H9 (cell line): ENCODE data around the gene MRRF. TPM values are rescaled to one million over a fixed set of nuclear protein-coding genes. Genes with fewer than 3 reads are reported as not detected.
A peak's percentile ranks its signal among the peaks of the same experiment; 100 is the strongest.

Source experiments
- DNase-seq: peaks from one replicate; pipeline ENCODE4 v3.0.0-alpha.2; 2017
- H2AFZ ChIP-seq: one replicate; pipeline ENCODE4 v1.6.1; 2013; ENCODE audit warnings: mild to moderate bottlenecking, low read length, control low read depth, moderate library complexity
- H2AK5ac ChIP-seq: 2 replicates; pipeline ENCODE4 v1.6.1; 2013; ENCODE audit warnings: low read length, control low read depth, mixed read lengths; ENCODE audit not compliant: insufficient read length
- H2BK120ac ChIP-seq: one replicate; pipeline ENCODE4 v1.6.1; 2013; ENCODE audit warnings: low read depth, mild to moderate bottlenecking, low read length, control low read depth, inconsistent platforms; ENCODE audit not compliant: poor library complexity, severe bottlenecking
- H2BK12ac ChIP-seq: 2 replicates; pipeline ENCODE4 v1.6.1; 2013; ENCODE audit warnings: low read length, control low read depth, mixed read lengths, low read depth; ENCODE audit not compliant: insufficient read length
- H2BK15ac ChIP-seq: 2 replicates; pipeline ENCODE4 v1.6.1; 2013; ENCODE audit warnings: low read depth, low read length, control low read depth
- H2BK20ac ChIP-seq: one replicate; pipeline ENCODE4 v1.6.1; 2013; ENCODE audit warnings: low read depth, mild to moderate bottlenecking, low read length, control low read depth, inconsistent platforms; ENCODE audit not compliant: poor library complexity, severe bottlenecking
- H2BK5ac ChIP-seq: 2 replicates; pipeline ENCODE4 v1.6.1; 2013; ENCODE audit warnings: low read length, control low read depth, mixed read lengths; ENCODE audit not compliant: insufficient read length
- H3K14ac ChIP-seq: 2 replicates; pipeline ENCODE4 v1.6.1; 2013; ENCODE audit warnings: low read length, control low read depth; ENCODE audit not compliant: insufficient read depth
- H3K18ac ChIP-seq: 2 replicates; pipeline ENCODE4 v1.6.1; 2013; ENCODE audit warnings: low read depth, mild to moderate bottlenecking, mixed read lengths, low read length, control low read depth; ENCODE audit not compliant: insufficient read length
- H3K23ac ChIP-seq: 2 replicates; pipeline ENCODE4 v1.6.1; 2013; ENCODE audit warnings: low read length, control low read depth, mixed read lengths, low read depth; ENCODE audit not compliant: insufficient read length
- H3K23me2 ChIP-seq: 2 replicates; pipeline ENCODE4 v1.6.1; 2013; ENCODE audit warnings: low read depth, mild to moderate bottlenecking, mixed read lengths, low read length, control low read depth; ENCODE audit not compliant: insufficient read length, poor library complexity, severe bottlenecking
- H3K27ac ChIP-seq: 2 replicates; pipeline ENCODE4 v1.5.1; 2013; ENCODE audit warnings: low read length, control low read depth, mixed read lengths, low read depth; ENCODE audit not compliant: insufficient read length
- H3K27me3 ChIP-seq: 2 replicates; pipeline ENCODE4 v1.6.1; 2013; ENCODE audit warnings: low read length, control low read depth, inconsistent platforms; ENCODE audit not compliant: insufficient read depth
- H3K4ac ChIP-seq: 2 replicates; pipeline ENCODE4 v1.6.1; 2013; ENCODE audit warnings: low read depth, mild to moderate bottlenecking, control low read depth, inconsistent platforms, low read length, moderate library complexity
- H3K4me1 ChIP-seq: 2 replicates; pipeline ENCODE4 v1.6.1; 2013; ENCODE audit warnings: low read length, control low read depth, inconsistent platforms; ENCODE audit not compliant: insufficient read depth
- H3K4me2 ChIP-seq: 2 replicates; pipeline ENCODE4 v1.6.1; 2013; ENCODE audit warnings: low read length, control low read depth, mixed read lengths; ENCODE audit not compliant: insufficient read length, insufficient read depth
- H3K56ac ChIP-seq: 2 replicates; pipeline ENCODE4 v1.6.1; 2013; ENCODE audit warnings: low read depth, mild to moderate bottlenecking, mixed read lengths, low read length, control low read depth; ENCODE audit not compliant: insufficient read length
- H3K79me1 ChIP-seq: 2 replicates; pipeline ENCODE4 v1.6.1; 2013; ENCODE audit warnings: low read depth, mild to moderate bottlenecking, moderate library complexity, low read length, control low read depth, inconsistent platforms; ENCODE audit not compliant: insufficient read depth, poor library complexity, severe bottlenecking
- H3K79me2 ChIP-seq: 2 replicates; pipeline ENCODE4 v1.6.1; 2013; ENCODE audit warnings: low read length, control low read depth, inconsistent platforms; ENCODE audit not compliant: insufficient read depth
- H3K9ac ChIP-seq: 2 replicates; pipeline ENCODE4 v1.6.1; 2013; ENCODE audit warnings: low read length, control low read depth, mixed read lengths; ENCODE audit not compliant: insufficient read length; ENCODE audit errors: extremely low read depth
- H3K9me3 ChIP-seq: one replicate; pipeline ENCODE4 v1.6.1; 2013; ENCODE audit warnings: low read depth, low read length, inconsistent platforms; ENCODE audit not compliant: control insufficient read depth
- H3T11ph ChIP-seq: one replicate; pipeline ENCODE4 v1.6.1; 2013; ENCODE audit warnings: mild to moderate bottlenecking, low read length, control low read depth, inconsistent platforms
- H4K20me1 ChIP-seq: one replicate; pipeline ENCODE4 v1.6.1; 2013; ENCODE audit not compliant: control insufficient read depth, insufficient read length, insufficient read depth
- H4K5ac ChIP-seq: 2 replicates; pipeline ENCODE4 v1.6.1; 2013; ENCODE audit warnings: low read depth, mild to moderate bottlenecking, mixed read lengths, low read length, control low read depth; ENCODE audit not compliant: insufficient read length
- H4K8ac ChIP-seq: replicated peaks from 2 replicates; pipeline ENCODE4 v1.6.1; 2013; ENCODE audit warnings: low read length, control low read depth, mixed read lengths, low read depth; ENCODE audit not compliant: insufficient read length
- H4K91ac ChIP-seq: 2 replicates; pipeline ENCODE4 v1.6.1; 2013; ENCODE audit warnings: low read depth, mild to moderate bottlenecking, moderate library complexity, mixed read lengths, low read length, control low read depth; ENCODE audit not compliant: insufficient read length
- H3K27ac Mint-ChIP-seq, 3 experiments: 2 replicates in 2 of 3; 3 replicates in 1 of 3; pipeline ENCODE4 v1.8.0; 2020 to 2021; ENCODE audit warnings: mixed read lengths in 3 of 3, mild to moderate bottlenecking in 1 of 3, moderate library complexity in 1 of 3
- H3K27me3 Mint-ChIP-seq: 2 replicates; pipeline ENCODE4 v1.8.0; 2021; ENCODE audit warnings: low read depth, mild to moderate bottlenecking, moderate library complexity, mixed read lengths
- H3K36me3 Mint-ChIP-seq, 3 experiments: 2 replicates in 2 of 3; 3 replicates in 1 of 3; pipeline ENCODE4 v1.8.0; 2020 to 2021; ENCODE audit warnings: low read depth in 3 of 3, mixed read lengths in 3 of 3; ENCODE audit not compliant: insufficient read depth in 1 of 3
- H3K4me1 Mint-ChIP-seq, 2 experiments: 2 replicates each; pipeline ENCODE4 v1.8.0; 2020; ENCODE audit warnings: mixed read lengths in 2 of 2
- H3K4me3 Mint-ChIP-seq, 2 experiments: 2 replicates in 1 of 2; 3 replicates in 1 of 2; pipeline ENCODE4 v1.8.0; 2020 to 2021; ENCODE audit warnings: mild to moderate bottlenecking in 2 of 2, mixed read lengths in 2 of 2, moderate library complexity in 1 of 2
- H3K9me3 Mint-ChIP-seq, 2 experiments: 2 replicates in 1 of 2; 3 replicates in 1 of 2; pipeline ENCODE4 v1.8.0; 2020; ENCODE audit warnings: mild to moderate bottlenecking in 2 of 2, mixed read lengths in 2 of 2, moderate library complexity in 1 of 2
- CTCF ChIP-seq: fragments of 200-600 bp; sonication (generic); conservative IDR thresholded peaks from 3 replicates; pipeline ENCODE4 v1.8.0; 2021; ENCODE audit warnings: antibody characterized with exemption, mild to moderate bottlenecking
- WGBS: extraction: QIAGEN DNeasy Blood & Tissue Kit; methylation state at CpG from one replicate; pipeline ENCODE4 v1.1.7; 2013; ENCODE audit warnings: missing lambda C conversion rate, low lambda C conversion rate, mixed read lengths; ENCODE audit not compliant: insufficient read length; ENCODE audit errors: extremely low coverage; 5-methylcytosine and 5-hydroxymethylcytosine counted together
- total RNA-seq: library from RNA; stranded (reverse); gene quantifications from 2 replicates; pipeline ENCODE4 v1.2.1, GENCODE V29; 2021

MRRF gene
- total RNA-seq, 1 experiment from 2014 or later = 33.7 TPM

GRCh38 chr9:122336866-122337555, 72.3 kb downstream of the MRRF start:
- H4K8ac ChIP-seq = no peak overlapping the region
- H4K5ac ChIP-seq = no peak overlapping the region
- no peak overlapping the region for H3K4ac ChIP-seq
- H3T11ph ChIP-seq = no peak overlapping the region
- no peaks in the 10 kb centered on the region for H3K23me2 ChIP-seq
- H3K27me3 ChIP-seq = no peaks in the 10 kb centered on the region
- H3K79me2 ChIP-seq = no peaks in the 10 kb centered on the region
- H3K79me1 ChIP-seq = no peaks in the 10 kb centered on the region
- Mint-ChIP-seq H3K9me3 (no peaks in the 10 kb centered on the region), H3K27ac (peak overlapping the region in 1 of 3 experiments; percentile 14; a peak in 2 of 7 replicates), H3K36me3 (no peaks in the 10 kb centered on the region), H3K4me1 (peaks cover 55 to 74% of the 10 kb centered on the region in 2 experiments), H3K27me3 (peaks cover 9% of the 10 kb centered on the region), H3K4me3 (peak overlapping the region in 1 of 2 experiments; percentile 63; a peak in 4 of 5 replicates)
- no peak overlapping the region for H2BK15ac ChIP-seq
- no peak overlapping the region; the same call in 1 of the 2 replicates for H3K14ac ChIP-seq
- H2BK120ac ChIP-seq = no peak overlapping the region
- DNase-seq = no peak
- H2BK12ac ChIP-seq = no peak overlapping the region
- no peaks in the 10 kb centered on the region for H4K20me1 ChIP-seq
- H2BK5ac ChIP-seq = no peak overlapping the region
- H3K27ac ChIP-seq = no peak overlapping the region
- no peak overlapping the region for H3K4me2 ChIP-seq
- no peak for TF ChIP-seq CTCF
- H3K18ac ChIP-seq = no peak overlapping the region
- H3K4me1 ChIP-seq = peaks cover 16% of the 10 kb centered on the region; the same call in 1 of the 2 replicates
- H2AK5ac ChIP-seq = no peak overlapping the region
- H4K91ac ChIP-seq = no peak overlapping the region
- H2BK20ac ChIP-seq = no peak overlapping the region
- H3K23ac ChIP-seq = no peak overlapping the region
- no peaks in the 10 kb centered on the region for H3K9me3 ChIP-seq
- no peak overlapping the region for H3K56ac ChIP-seq
- H2AFZ ChIP-seq = no peak overlapping the region
- WGBS = no CpG with 5 or more reads among the region's 26 CpGs
- no peak overlapping the region for H3K9ac ChIP-seq
